SK-N-SH treated with all-trans-retinoic acid at 6 μM for 48 hours (cell line): ENCODE data around the gene DIP2C.
A peak's percentile ranks its signal among the peaks of the same experiment; 100 is the strongest.

ENCODE experiments used
- ATAC-seq: fragments of 200-7000 bp; cut with Tn5 transposase; 3 replicates; pipeline ENCODE4 v1.9.1; 2020; ENCODE audit warnings: mild to moderate bottlenecking, moderate library complexity
- ARNTL ChIP-seq: fragments of 450-650 bp; formaldehyde crosslinking; IDR thresholded peaks from 2 replicates; pipeline ENCODE4 v1.5.0; 2020; ENCODE audit warnings: low read depth, mild to moderate bottlenecking, moderate library complexity, borderline replicate concordance
- BACH2 ChIP-seq: fragments of 250-450 bp; sonication (Bioruptor Pico); IDR thresholded peaks from 2 replicates; pipeline ENCODE4 v1.9.0; 2021; ENCODE audit warnings: mild to moderate bottlenecking, borderline replicate concordance
- CSDC2 ChIP-seq: fragments of 250-450 bp; sonication (Bioruptor Pico); IDR thresholded peaks from 2 replicates; pipeline ENCODE4 v1.5.0; 2020; ENCODE audit warnings: mild to moderate bottlenecking, moderate library complexity
- CSRNP3 ChIP-seq: fragments of 250-450 bp; sonication (Bioruptor Pico); IDR thresholded peaks from 2 replicates; pipeline ENCODE4 v1.5.1; 2021; ENCODE audit warnings: mild to moderate bottlenecking, moderate library complexity
- ESRRG ChIP-seq: fragments of 250-450 bp; sonication (Bioruptor Pico); IDR thresholded peaks from 2 replicates; pipeline ENCODE4 v1.6.1; 2021; ENCODE audit warnings: mild to moderate bottlenecking
- GLIS3 ChIP-seq: fragments of 250-450 bp; sonication (Bioruptor Pico); IDR thresholded peaks from 2 replicates; pipeline ENCODE4 v1.5.0; 2020; ENCODE audit warnings: mild to moderate bottlenecking, moderate library complexity
- ISL1 ChIP-seq: fragments of 250-450 bp; sonication (Bioruptor Pico); IDR thresholded peaks from 2 replicates; pipeline ENCODE4 v2.1.2; 2022; ENCODE audit warnings: mild to moderate bottlenecking, moderate library complexity
- OSR1 ChIP-seq: fragments of 250-450 bp; sonication (Bioruptor Pico); IDR thresholded peaks from 2 replicates; pipeline ENCODE4 v1.8.0; 2022; ENCODE audit warnings: moderate library complexity, mild to moderate bottlenecking, inconsistent platforms
- PATZ1 ChIP-seq: fragments of 250-450 bp; sonication (Bioruptor Pico); IDR thresholded peaks from 2 replicates; pipeline ENCODE4 v1.8.0; 2020; ENCODE audit warnings: mild to moderate bottlenecking, moderate library complexity, borderline replicate concordance
- PPARA ChIP-seq: fragments of 250-450 bp; sonication (Bioruptor Pico); IDR thresholded peaks from 2 replicates; pipeline ENCODE4 v1.5.0; 2020; ENCODE audit warnings: mild to moderate bottlenecking, borderline replicate concordance
- RARB ChIP-seq: fragments of 250-450 bp; sonication (Bioruptor Pico); IDR thresholded peaks from 2 replicates; pipeline ENCODE4 v1.8.0; 2021; ENCODE audit warnings: mild to moderate bottlenecking, moderate library complexity
- SNAI2 ChIP-seq: fragments of 250-450 bp; sonication (Bioruptor Pico); IDR thresholded peaks from 2 replicates; pipeline ENCODE4 v1.5.0; 2020; ENCODE audit warnings: mild to moderate bottlenecking, moderate library complexity
- TCF4 ChIP-seq: fragments of 250-450 bp; sonication (Bioruptor Pico); IDR thresholded peaks from 2 replicates; pipeline ENCODE4 v1.8.0; 2021; ENCODE audit warnings: mild to moderate bottlenecking, moderate library complexity, borderline replicate concordance
- TOX ChIP-seq: fragments of 250-450 bp; sonication (Bioruptor Pico); IDR thresholded peaks from 2 replicates; pipeline ENCODE4 v1.8.0; 2021; ENCODE audit warnings: mild to moderate bottlenecking, moderate library complexity, borderline replicate concordance
- ZC3H10 ChIP-seq: fragments of 250-450 bp; sonication (Bioruptor Pico); IDR thresholded peaks from 2 replicates; pipeline ENCODE4 v1.5.1; 2021; ENCODE audit warnings: mild to moderate bottlenecking, moderate library complexity
- ZFP3 ChIP-seq: fragments of 250-450 bp; sonication (Bioruptor Pico); IDR thresholded peaks from 2 replicates; pipeline ENCODE4 v1.5.0; 2020; ENCODE audit warnings: mild to moderate bottlenecking, moderate library complexity
- ZFP30 ChIP-seq: fragments of 450-650 bp; formaldehyde crosslinking; IDR thresholded peaks from 2 replicates; pipeline ENCODE4 v1.5.0; 2022; ENCODE audit warnings: mild to moderate bottlenecking, moderate library complexity
- ZNF565 ChIP-seq: fragments of 450-650 bp; formaldehyde crosslinking; conservative IDR thresholded peaks from 2 replicates; pipeline ENCODE4 v1.5.0; 2020; ENCODE audit warnings: low read depth, mild to moderate bottlenecking, moderate library complexity
- ZNF70 ChIP-seq: fragments of 450-650 bp; formaldehyde crosslinking; IDR thresholded peaks from 2 replicates; pipeline ENCODE4 v1.5.0; 2020; ENCODE audit warnings: mild to moderate bottlenecking, moderate library complexity
- ZNF8 ChIP-seq: fragments of 450-650 bp; formaldehyde crosslinking; IDR thresholded peaks from 2 replicates; pipeline ENCODE4 v1.5.0; 2020; ENCODE audit warnings: mild to moderate bottlenecking, moderate library complexity
- TF ChIP-seq, protein P1 (sequence below): fragments of 250-450 bp; sonication (Bioruptor Pico); IDR thresholded peaks from 2 replicates; pipeline ENCODE4 v1.8.0; 2021; ENCODE audit warnings: low read depth, mild to moderate bottlenecking, moderate library complexity, borderline replicate concordance

DIP2C gene

GRCh38 chr10:232878-233277, 456.6 kb downstream of the DIP2C start:
- ATAC-seq, result no peak
- TF ChIP-seq BACH2 (CRISPR knock-in tag) (no peak), ZNF565 (CRISPR knock-in tag) (no peak), SNAI2 (CRISPR knock-in tag) (no peak), ZNF70 (CRISPR knock-in tag) (no peak), ZC3H10 (CRISPR knock-in tag) (no peak), OSR1 (no peak)

DNA sequence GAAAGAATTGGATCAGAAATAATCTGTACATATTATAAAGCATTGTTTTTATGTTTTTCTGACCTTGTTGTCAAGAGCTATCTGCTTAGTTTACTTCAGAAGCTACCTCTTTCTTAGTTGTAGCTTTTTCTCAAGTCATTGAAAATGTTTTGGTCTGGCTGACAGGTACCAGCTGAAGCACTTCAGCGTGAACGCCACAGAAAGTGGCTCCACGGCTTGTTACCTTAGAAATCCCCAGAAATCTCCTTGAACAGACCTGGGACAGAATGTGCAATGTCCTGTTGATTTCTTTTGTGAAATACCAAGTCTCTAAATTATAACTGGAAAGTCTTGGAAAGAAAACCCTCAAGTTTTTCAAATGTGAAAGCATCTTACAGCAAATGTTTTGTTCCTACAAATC, 457.4 kb downstream of the DIP2C start:
- no peak for TF ChIP-seq TCF4
- TF ChIP-seq ZC3H10 (CRISPR knock-in tag), result no peak
- TF ChIP-seq ARNTL, result no peak
- no peak for TF ChIP-seq TOX
- TF ChIP-seq PPARA, result no peak
- no peak for TF ChIP-seq ZNF70 (CRISPR knock-in tag)
- no peak for TF ChIP-seq ZNF8 (CRISPR knock-in tag)
- no peak for TF ChIP-seq ISL1 (CRISPR knock-in tag)
- TF ChIP-seq GLIS3 (CRISPR knock-in tag), result no peak
- TF ChIP-seq BACH2 (CRISPR knock-in tag), result no peak
- TF ChIP-seq, protein P1, sequence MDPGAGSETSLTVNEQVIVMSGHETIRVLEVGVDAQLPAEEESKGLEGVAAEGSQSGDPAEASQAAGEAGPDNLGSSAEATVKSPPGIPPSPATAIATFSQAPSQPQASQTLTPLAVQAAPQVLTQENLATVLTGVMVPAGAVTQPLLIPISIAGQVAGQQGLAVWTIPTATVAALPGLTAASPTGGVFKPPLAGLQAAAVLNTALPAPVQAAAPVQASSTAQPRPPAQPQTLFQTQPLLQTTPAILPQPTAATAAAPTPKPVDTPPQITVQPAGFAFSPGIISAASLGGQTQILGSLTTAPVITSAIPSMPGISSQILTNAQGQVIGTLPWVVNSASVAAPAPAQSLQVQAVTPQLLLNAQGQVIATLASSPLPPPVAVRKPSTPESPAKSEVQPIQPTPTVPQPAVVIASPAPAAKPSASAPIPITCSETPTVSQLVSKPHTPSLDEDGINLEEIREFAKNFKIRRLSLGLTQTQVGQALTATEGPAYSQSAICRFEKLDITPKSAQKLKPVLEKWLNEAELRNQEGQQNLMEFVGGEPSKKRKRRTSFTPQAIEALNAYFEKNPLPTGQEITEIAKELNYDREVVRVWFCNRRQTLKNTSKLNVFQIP (CRISPR knock-in tag), result no peak
- TF ChIP-seq SNAI2 (CRISPR knock-in tag), result no peak
- TF ChIP-seq ZFP3 (CRISPR knock-in tag), result no peak
- TF ChIP-seq PATZ1, result no peak
- no peak for TF ChIP-seq CSDC2 (CRISPR knock-in tag)
- TF ChIP-seq RARB (CRISPR knock-in tag), result no peak
- TF ChIP-seq ZFP30 (CRISPR knock-in tag), result no peak
- no peak for TF ChIP-seq CSRNP3
- ATAC-seq, result no peak

DNA sequence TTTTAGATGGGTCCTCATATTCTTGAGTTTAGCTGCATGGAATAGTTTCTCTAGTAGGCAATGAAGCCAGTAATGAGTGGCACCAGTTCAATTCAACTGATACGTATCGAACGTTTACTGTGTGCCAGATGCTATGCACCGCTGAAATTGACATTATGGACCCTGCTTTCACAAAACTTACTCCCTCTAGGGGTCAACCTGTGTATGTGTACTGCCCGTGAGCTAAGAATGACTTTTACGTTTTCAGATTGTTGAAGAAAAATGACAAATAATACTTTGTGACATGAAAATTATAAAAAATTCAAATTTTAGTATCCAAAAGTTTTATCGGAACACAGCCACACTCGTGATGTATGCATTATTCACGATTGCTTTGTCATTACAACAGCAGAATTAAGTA, 458.7 kb downstream of the DIP2C start:
- ATAC-seq, result peak; percentile 54; the same call in 2 of the 3 replicates
- TF ChIP-seq ISL1 (CRISPR knock-in tag) (no peak), BACH2 (CRISPR knock-in tag) (no peak), CSDC2 (CRISPR knock-in tag) (no peak), ZFP30 (CRISPR knock-in tag) (no peak), PPARA (no peak), RARB (CRISPR knock-in tag) (no peak)

DNA sequence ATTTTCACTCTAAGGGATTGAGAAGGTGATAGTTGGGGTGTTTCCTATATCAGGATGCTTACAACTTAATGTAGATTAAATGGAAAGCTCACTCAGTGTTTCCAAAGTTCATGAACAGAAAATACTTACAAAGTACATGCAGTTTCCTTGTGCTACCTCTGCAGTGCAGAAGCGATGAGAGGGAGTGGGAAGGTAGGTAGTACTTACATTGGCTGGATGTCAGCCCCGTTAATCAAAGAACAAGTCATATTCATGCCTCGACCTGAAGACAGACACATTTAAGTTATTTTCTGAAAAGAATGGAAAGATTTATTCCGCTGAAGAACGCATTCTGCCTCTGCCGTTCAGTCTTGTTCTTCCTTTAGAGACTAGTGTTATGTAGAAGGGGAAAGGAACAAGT, 461.1 kb downstream of the DIP2C start:
- TF ChIP-seq ARNTL (no peak), GLIS3 (CRISPR knock-in tag) (no peak), OSR1 (no peak), PATZ1 (no peak), ESRRG (CRISPR knock-in tag) (no peak)
- ATAC-seq, result no peak

DNA sequence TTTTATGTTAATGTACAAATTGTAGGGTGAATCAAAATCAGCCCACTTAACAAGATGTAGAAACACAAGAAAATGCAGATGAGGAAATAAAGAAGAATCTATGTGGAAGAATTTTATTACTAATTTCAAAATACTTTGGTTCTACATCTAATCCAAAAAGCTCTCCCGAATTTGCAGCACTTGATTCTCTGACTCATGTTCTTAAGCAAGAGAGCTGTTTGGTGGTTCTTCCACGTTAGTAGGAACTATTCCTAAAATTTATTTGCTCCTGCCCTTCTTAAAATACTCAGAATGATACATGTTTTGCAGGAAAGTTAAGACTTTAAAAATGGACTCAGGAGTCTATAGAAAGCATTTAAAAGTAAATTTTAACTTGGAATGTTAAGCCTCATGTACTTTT, 462.5 kb downstream of the DIP2C start:
- ATAC-seq, result no peak
- no peak for TF ChIP-seq ZFP3 (CRISPR knock-in tag)
- no peak for TF ChIP-seq BACH2 (CRISPR knock-in tag)
- no peak for TF ChIP-seq ESRRG (CRISPR knock-in tag)
- TF ChIP-seq ZNF565 (CRISPR knock-in tag), result no peak
- no peak for TF ChIP-seq ARNTL
- no peak for TF ChIP-seq TOX
- TF ChIP-seq, protein P1 (CRISPR knock-in tag), result no peak
- no peak for TF ChIP-seq OSR1
- TF ChIP-seq CSRNP3, result no peak
